GM19099 (cell line): ENCODE data around the gene CPLANE2.

Experiments used
- POLR2A ChIP-seq: IDR thresholded peaks from 3 replicates; pipeline ENCODE4 v1.6.1; 2011; ENCODE audit warnings: low read depth; ENCODE audit not compliant: insufficient read length; ENCODE audit errors: extremely low read depth

Gene CPLANE2

GRCh38 chr1:16253332-16253922, 16.4 kb upstream of the CPLANE2 start:
- TF ChIP-seq POLR2A: no peak

GRCh38 chr1:16252912-16253311, 15.9 kb upstream of the CPLANE2 start:
- TF ChIP-seq POLR2A: no peak

- no peak for TF ChIP-seq POLR2A
Measured at GRCh38 chr1:16251381-16251780, 14.4 kb upstream of the CPLANE2 start.

GRCh38 chr1:16250524-16251251, 13.7 kb upstream of the CPLANE2 start:
- no peak for TF ChIP-seq POLR2A

- no peak for TF ChIP-seq POLR2A
Measured at GRCh38 chr1:16249596-16250241, 12.7 kb upstream of the CPLANE2 start.

- no peak for TF ChIP-seq POLR2A
Measured at GRCh38 chr1:16248603-16249516, 11.9 kb upstream of the CPLANE2 start.

- no peak for TF ChIP-seq POLR2A
Measured at GRCh38 chr1:16248007-16248436, 11.0 kb upstream of the CPLANE2 start.

- TF ChIP-seq POLR2A: no peak
Measured at GRCh38 chr1:16247441-16247840, 10.5 kb upstream of the CPLANE2 start.

- TF ChIP-seq POLR2A: no peak
Measured at GRCh38 chr1:16246961-16247360, 10.0 kb upstream of the CPLANE2 start.

- no peak for TF ChIP-seq POLR2A
Measured at GRCh38 chr1:16245476-16246196, 8.7 kb upstream of the CPLANE2 start.

GRCh38 chr1:16244650-16245285, 7.8 kb upstream of the CPLANE2 start:
- TF ChIP-seq POLR2A: no peak

- TF ChIP-seq POLR2A: no peak
Measured at GRCh38 chr1:16243936-16244649, 7.1 kb upstream of the CPLANE2 start.

GRCh38 chr1:16243215-16243610, 6.2 kb upstream of the CPLANE2 start:
- no peak for TF ChIP-seq POLR2A
